CD14-positive monocyte (primary cell): ENCODE data around the gene RREB1. TPM values are rescaled to one million over a fixed set of nuclear protein-coding genes. Genes with fewer than 3 reads are reported as not detected.
A peak's percentile ranks its signal among the peaks of the same experiment; 100 is the strongest.

Experiments used
- DNase-seq, 3 donors: peaks; one replicate each; pipeline ENCODE4 v3.0.0-alpha.2; 2011 to 2022
- H2AFZ ChIP-seq: 2 replicates; pipeline ENCODE4 v1.6.0; 2012; ENCODE audit warnings: mild to moderate bottlenecking, low read depth, low read length, inconsistent platforms; ENCODE audit not compliant: insufficient read depth, poor library complexity, severe bottlenecking
- H3K27ac ChIP-seq, 2 donors: 1 replicate in 1 of 2; 2 replicates in 1 of 2; pipeline ENCODE4 v1.5.1; 2012 to 2013; ENCODE audit warnings: low read length in 2 of 2, control low read depth in 1 of 2, inconsistent platforms in 1 of 2, low read depth in 1 of 2, mild to moderate bottlenecking in 1 of 2
- H3K27me3 ChIP-seq, 2 donors: one replicate each; pipeline versions ENCODE4 v1.6.0 to v1.6.1; 2011 to 2013; ENCODE audit warnings: low read length in 2 of 2; ENCODE audit not compliant: control insufficient read depth in 2 of 2, insufficient read depth in 2 of 2
- H3K36me3 ChIP-seq, 2 donors: replicated peaks in 1 of 2; 1 replicate in 1 of 2; 2 replicates in 1 of 2; pipeline versions ENCODE4 v1.5.1 to v1.6.1; 2012 to 2013; ENCODE audit warnings: low read length in 2 of 2, control low read depth in 1 of 2, inconsistent platforms in 1 of 2, mild to moderate bottlenecking in 1 of 2; ENCODE audit not compliant: insufficient read depth in 2 of 2, control insufficient read depth in 1 of 2
- H3K4me1 ChIP-seq, 2 donors: 1 replicate in 1 of 2; 2 replicates in 1 of 2; pipeline versions ENCODE4 v1.5.1 to v1.6.1; 2012 to 2013; ENCODE audit warnings: low read length in 2 of 2, control low read depth in 1 of 2, inconsistent platforms in 1 of 2, mild to moderate bottlenecking in 1 of 2, moderate library complexity in 1 of 2; ENCODE audit not compliant: insufficient read depth in 2 of 2, control insufficient read depth in 1 of 2
- H3K4me2 ChIP-seq: replicated peaks from 2 replicates; pipeline ENCODE3; 2012; ENCODE audit warnings: low read length, moderate library complexity, mild to moderate bottlenecking; ENCODE audit not compliant: poor library complexity, severe bottlenecking; ENCODE audit errors: extremely low read depth
- H3K4me3 ChIP-seq, 3 experiments: fragments of 200-600 bp in 1 of 3; sonication (generic) in 1 of 3; replicated peaks in 1 of 3; 1 replicate in 2 of 3; 2 replicates in 1 of 3; pipeline ENCODE4 v1.5.1; 2011 to 2013; ENCODE audit warnings: low read length in 3 of 3, mild to moderate bottlenecking in 3 of 3, control low read depth in 2 of 3, low read depth in 2 of 3, inconsistent platforms in 1 of 3, moderate library complexity in 1 of 3
- H3K79me2 ChIP-seq: 2 replicates; pipeline ENCODE4 v1.6.0; 2012; ENCODE audit warnings: mild to moderate bottlenecking, control low read depth, inconsistent platforms, low read length, moderate library complexity; ENCODE audit not compliant: insufficient read depth
- H3K9ac ChIP-seq: 2 replicates; pipeline ENCODE4 v1.6.0; 2017; ENCODE audit warnings: low read length, mild to moderate bottlenecking; ENCODE audit not compliant: insufficient read depth, poor library complexity, severe bottlenecking
- H3K9me3 ChIP-seq, 2 donors: replicated peaks in 1 of 2; 1 replicate in 1 of 2; 2 replicates in 1 of 2; pipeline versions ENCODE4 v1.5.1 to v1.6.1; 2012 to 2013; ENCODE audit warnings: low read length in 2 of 2, control low read depth in 1 of 2; ENCODE audit not compliant: control insufficient read depth in 1 of 2, insufficient read depth in 1 of 2
- H4K20me1 ChIP-seq: 2 replicates; pipeline ENCODE4 v1.6.0; 2012; ENCODE audit warnings: mild to moderate bottlenecking, low read length, control low read depth, moderate library complexity; ENCODE audit not compliant: insufficient read depth
- H3K27ac Mint-ChIP-seq, 7 donors: one replicate each; pipeline ENCODE4 v1.8.0; 2020; ENCODE audit warnings: mild to moderate bottlenecking in 7 of 7, mixed read lengths in 7 of 7, moderate library complexity in 6 of 7, inconsistent platforms in 2 of 7
- H3K27me3 Mint-ChIP-seq, 3 donors: one replicate each; pipeline ENCODE4 v1.8.0; 2021 to 2022; ENCODE audit warnings: low read depth in 3 of 3, mild to moderate bottlenecking in 3 of 3, mixed read lengths in 3 of 3, moderate library complexity in 3 of 3, inconsistent platforms in 1 of 3
- H3K36me3 Mint-ChIP-seq, 2 donors: one replicate each; pipeline ENCODE4 v1.8.0; 2020; ENCODE audit warnings: mixed read lengths in 2 of 2, inconsistent platforms in 1 of 2, mild to moderate bottlenecking in 1 of 2
- H3K4me1 Mint-ChIP-seq: one replicate; pipeline ENCODE4 v1.8.0; 2020; ENCODE audit warnings: mild to moderate bottlenecking, mixed read lengths
- H3K4me3 Mint-ChIP-seq, 2 donors: one replicate each; pipeline ENCODE4 v1.8.0; 2020; ENCODE audit warnings: mild to moderate bottlenecking in 2 of 2, mixed read lengths in 2 of 2, moderate library complexity in 1 of 2
- H3K9me3 Mint-ChIP-seq, 7 donors: one replicate each; pipeline ENCODE4 v1.8.0; 2020 to 2022; ENCODE audit warnings: mixed read lengths in 7 of 7, mild to moderate bottlenecking in 6 of 7, moderate library complexity in 6 of 7, inconsistent platforms in 2 of 7
- CTCF ChIP-seq: fragments of 200-600 bp; IDR thresholded peaks from one replicate; pipeline ENCODE4 v1.8.0; 2022; ENCODE audit warnings: antibody characterized with exemption, mild to moderate bottlenecking
- WGBS: methylation state at CpG from one replicate; pipeline ENCODE4 v1.1.5; 2013; ENCODE audit warnings: missing lambda C conversion rate; ENCODE audit not compliant: insufficient coverage; 5-methylcytosine and 5-hydroxymethylcytosine counted together
- intact Hi-C, 2 donors: fragments of 100-400 bp; cut with micrococcal nuclease; formaldehyde crosslinking; loops; one replicate each; pipeline versions ENCODE4 v1.15.0 to v1.15.1; 2023
- polyA plus RNA-seq, 3 donors: library from polyadenylated mRNA; depleted of rRNA in 1 of 3; unstranded in 2 of 3; stranded (reverse) in 1 of 3; fragments of 300-500 nt in 2 of 3; fragments of >200 nt in 1 of 3; fragmentation: Illumina TruSeq in 2 of 3; gene quantifications; 1 replicate in 2 of 3; 2 replicates in 1 of 3; pipeline ENCODE4 v1.2.3, GENCODE V29; 2012 to 2021

The RREB1 gene
- polyA plus RNA-seq, 3 donors: 2.1 to 15.3 (median 5.6) TPM

- Histone ChIP-seq H3K36me3 (peaks cover 56 to 80% of the 10 kb centered on the region in 2 donors), H3K27me3 (no peaks in the 10 kb centered on the region), H3K4me2 (peak overlapping the region; percentile 49), H2AFZ (no peak overlapping the region), H3K4me3 (peak overlapping the region in 1 of 3 experiments; percentile 35), H4K20me1 (peaks cover 64% of the 10 kb centered on the region), H3K79me2 (peaks cover 72% of the 10 kb centered on the region), H3K27ac (peak overlapping the region; percentile 52 to 67), H3K9ac (no peak overlapping the region), H3K4me1 (peaks cover 19 to 28% of the 10 kb centered on the region in 2 donors), H3K9me3 (no peaks in the 10 kb centered on the region)
- Mint-ChIP-seq H3K27me3 (peaks cover 0 to 3% (median 3%) of the 10 kb centered on the region in 3 donors), H3K4me3 (peak overlapping the region in 1 of 2 donors; percentile 56), H3K4me1 (peaks cover 30% of the 10 kb centered on the region), H3K36me3 (peaks cover 64 to 68% of the 10 kb centered on the region in 2 donors), H3K9me3 (no peaks in the 10 kb centered on the region), H3K27ac (peak overlapping the region; percentile 78 to 98 (median 92))
- peak; percentile 54 to 76 (median 62) for DNase-seq
- TF ChIP-seq CTCF: peak; percentile 91
- WGBS: 10% methylated on average over 2 of the region's 7 CpGs
- intact Hi-C loops: loop anchor here (5.0 to 10.0 kb wide), 4 partner anchors 459 to 569 kb away; no protein-coding TSS in a partner anchor
Observed at GRCh38 chr6:7243179-7243981, 135.6 kb downstream of the RREB1 start.

- Mint-ChIP-seq H3K27me3 (peaks cover 0 to 3% (median 1%) of the 10 kb centered on the region in 3 donors), H3K36me3 (peaks cover 65 to 74% of the 10 kb centered on the region in 2 donors), H3K4me1 (peaks cover 28% of the 10 kb centered on the region), H3K4me3 (no peak overlapping the region), H3K27ac (peak overlapping the region in 3 of 7 donors; percentile 25 to 56 (median 25)), H3K9me3 (no peaks in the 10 kb centered on the region)
- Histone ChIP-seq H3K4me2 (no peak overlapping the region), H3K27me3 (no peaks in the 10 kb centered on the region), H3K4me1 (peaks cover 20 to 28% of the 10 kb centered on the region in 2 donors), H3K9me3 (no peaks in the 10 kb centered on the region), H3K9ac (no peak overlapping the region), H3K4me3 (no peak overlapping the region), H3K36me3 (peaks cover 63 to 79% of the 10 kb centered on the region in 2 donors), H3K27ac (peak overlapping the region in 1 of 2 donors; percentile 21), H4K20me1 (peaks cover 46% of the 10 kb centered on the region), H2AFZ (no peak overlapping the region), H3K79me2 (peaks cover 67% of the 10 kb centered on the region)
- 100% methylated on average over 7 of the region's 15 CpGs for WGBS
- intact Hi-C loops: loop anchor here (10.0 kb wide), 3 partner anchors 461 to 571 kb away; no protein-coding TSS in a partner anchor
- no peak for TF ChIP-seq CTCF
- DNase-seq: no peak
Observed at GRCh38 chr6:7245668-7246393, 138.1 kb downstream of the RREB1 start.
